HG02642 (cell line): ENCODE results near the gene PCDHGA9.
"Not testable (repeated sequence)": the region's sequence is repeated elsewhere in the genome, so short reads cannot be mapped to it uniquely, and the experiment has no call there.

Source experiments
- ATAC-seq: cut with Tn5 transposase; IDR thresholded peaks from one replicate; pipeline ENCODE4 v1.9.1; 2021; ENCODE audit warnings: mild to moderate bottlenecking; ENCODE audit not compliant: unreplicated experiment, poor library complexity

PCDHGA9 gene

GRCh38 chr5:141411575-141411974 is 9.0 kb downstream of the PCDHGA9 start:
- no peak for ATAC-seq

GRCh38 chr5:141412854-141413539 is 10.4 kb downstream of the PCDHGA9 start, which contains the start of gene PCDHGA10:
Gene PCDHGA10, plus strand, starts transcription at chr5:141412987. Its CDS starts 189 bp downstream, at chr5:141413176.
- ATAC-seq, result peak; percentile 69

DNA sequence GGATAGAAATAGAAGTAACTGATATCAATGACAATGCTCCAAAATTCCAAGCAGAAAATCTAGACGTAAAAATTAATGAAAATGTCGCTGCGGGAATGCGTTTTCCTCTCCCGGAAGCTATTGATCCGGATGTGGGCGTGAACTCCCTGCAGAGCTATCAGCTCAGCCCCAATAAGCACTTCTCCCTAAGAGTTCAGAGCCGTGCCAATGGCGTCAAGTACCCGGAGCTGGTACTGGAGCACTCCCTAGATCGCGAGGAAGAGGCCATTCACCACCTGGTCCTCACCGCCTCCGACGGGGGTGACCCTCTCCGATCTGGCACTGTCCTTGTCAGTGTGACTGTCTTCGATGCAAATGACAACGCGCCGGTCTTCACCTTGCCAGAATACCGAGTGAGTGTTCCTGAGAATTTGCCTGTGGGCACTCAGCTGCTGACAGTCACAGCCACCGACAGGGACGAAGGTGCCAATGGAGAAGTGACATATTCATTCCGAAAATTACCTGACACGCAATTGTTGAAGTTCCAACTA is 11.0 kb downstream of the PCDHGA9 start:
- no peak for ATAC-seq

DNA sequence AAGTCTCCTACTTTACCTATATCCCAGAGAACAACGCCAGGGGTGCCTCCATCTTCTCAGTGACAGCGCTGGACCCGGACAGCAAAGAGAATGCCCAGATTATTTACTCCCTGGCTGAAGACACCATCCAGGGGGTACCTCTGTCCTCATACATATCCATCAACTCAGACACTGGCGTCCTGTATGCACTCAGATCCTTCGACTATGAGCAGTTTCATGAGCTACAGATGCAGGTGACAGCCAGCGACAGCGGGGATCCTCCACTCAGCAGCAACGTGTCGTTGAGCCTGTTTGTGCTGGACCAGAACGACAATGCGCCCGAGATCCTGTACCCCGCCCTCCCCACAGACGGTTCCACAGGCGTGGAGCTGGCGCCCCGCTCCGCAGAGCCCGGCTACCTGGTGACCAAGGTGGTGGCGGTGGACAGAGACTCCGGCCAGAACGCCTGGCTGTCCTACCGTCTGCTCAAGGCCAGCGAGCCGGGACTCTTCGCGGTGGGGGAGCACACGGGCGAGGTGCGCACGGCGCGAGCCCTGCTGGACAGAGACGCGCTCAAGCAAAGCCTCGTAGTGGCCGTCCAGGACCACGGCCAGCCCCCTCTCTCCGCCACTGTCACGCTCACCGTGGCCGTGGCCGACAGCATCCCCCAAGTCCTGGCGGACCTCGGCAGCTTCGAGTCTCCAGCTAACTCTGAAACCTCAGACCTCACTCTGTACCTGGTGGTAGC is 12.1 kb downstream of the PCDHGA9 start:
- not testable (repeated sequence) for ATAC-seq

DNA sequence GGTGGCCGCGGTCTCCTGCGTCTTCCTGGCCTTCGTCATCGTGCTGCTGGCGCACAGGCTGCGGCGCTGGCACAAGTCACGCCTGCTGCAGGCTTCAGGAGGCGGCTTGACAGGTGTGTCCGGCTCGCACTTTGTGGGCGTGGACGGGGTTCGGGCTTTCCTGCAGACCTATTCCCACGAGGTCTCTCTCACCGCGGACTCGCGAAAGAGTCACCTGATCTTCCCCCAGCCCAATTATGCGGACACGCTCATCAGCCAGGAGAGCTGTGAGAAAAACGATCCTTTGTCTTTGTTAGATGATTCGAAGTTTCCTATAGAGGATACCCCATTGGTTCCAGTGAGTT is 12.7 kb downstream of the PCDHGA9 start:
- not testable (repeated sequence) for ATAC-seq

DNA sequence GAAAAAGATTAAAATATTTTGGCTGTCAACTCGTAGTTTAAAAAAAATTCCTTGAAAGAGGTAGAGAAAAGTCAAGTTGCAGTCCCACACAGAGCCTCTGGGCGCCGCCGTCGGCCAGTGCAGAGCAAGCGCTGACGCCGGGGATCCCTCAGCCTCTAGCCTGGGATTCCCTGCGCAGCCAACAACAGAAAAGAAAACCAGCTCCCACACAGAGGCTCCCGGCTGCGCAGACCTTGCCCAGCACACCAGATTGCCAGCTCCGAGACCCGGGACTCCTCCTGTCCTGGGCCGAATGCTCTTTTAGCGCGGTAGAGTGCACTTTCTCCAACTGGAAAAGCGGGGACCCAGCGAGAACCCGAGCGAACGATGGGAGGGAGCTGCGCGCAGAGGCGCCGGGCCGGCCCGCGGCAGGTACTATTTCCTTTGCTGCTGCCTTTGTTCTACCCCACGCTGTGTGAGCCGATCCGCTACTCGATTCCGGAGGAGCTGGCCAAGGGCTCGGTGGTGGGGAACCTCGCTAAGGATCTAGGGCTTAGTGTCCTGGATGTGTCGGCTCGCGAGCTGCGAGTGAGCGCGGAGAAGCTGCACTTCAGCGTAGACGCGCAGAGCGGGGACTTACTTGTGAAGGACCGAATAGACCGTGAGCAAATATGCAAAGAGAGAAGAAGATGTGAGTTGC is 15.1 kb downstream of the PCDHGA9 start, which contains the start of gene PCDHGB7:
PCDHGB7 (plus strand) TSS at position 184 of the 679 bp plus-strand sequence; CDS start at position 367, 183 bp downstream.
- ATAC-seq, result peak; percentile 84

DNA sequence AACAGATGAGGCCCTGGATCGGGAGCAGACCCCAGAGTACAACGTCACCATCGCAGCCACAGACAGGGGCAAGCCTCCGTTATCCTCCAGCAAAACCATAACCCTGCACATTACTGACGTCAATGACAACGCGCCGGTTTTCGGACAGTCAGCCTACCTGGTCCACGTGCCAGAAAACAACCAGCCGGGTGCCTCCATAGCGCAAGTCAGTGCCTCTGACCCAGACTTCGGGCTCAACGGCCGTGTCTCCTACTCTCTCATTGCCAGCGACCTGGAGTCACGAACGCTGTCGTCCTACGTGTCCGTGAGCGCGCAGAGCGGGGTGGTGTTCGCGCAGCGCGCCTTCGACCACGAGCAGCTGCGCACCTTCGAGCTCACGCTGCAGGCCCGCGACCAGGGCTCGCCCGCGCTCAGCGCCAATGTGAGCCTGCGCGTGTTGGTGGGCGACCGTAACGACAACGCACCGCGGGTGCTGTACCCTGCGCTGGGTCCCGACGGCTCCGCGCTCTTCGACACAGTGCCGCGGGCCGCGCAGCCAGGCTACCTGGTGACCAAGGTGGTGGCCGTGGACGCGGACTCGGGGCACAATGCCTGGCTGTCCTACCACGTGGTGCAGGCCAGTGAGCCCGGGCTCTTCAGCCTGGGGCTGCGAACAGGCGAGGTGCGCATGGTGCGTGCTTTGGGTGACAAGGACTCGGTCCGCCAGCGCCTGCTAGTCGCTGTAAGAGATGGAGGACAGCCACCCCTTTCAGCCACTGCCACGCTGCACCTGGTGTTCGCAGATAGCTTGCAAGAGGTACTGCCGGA is 16.7 kb downstream of the PCDHGA9 start:
- no peak for ATAC-seq

DNA sequence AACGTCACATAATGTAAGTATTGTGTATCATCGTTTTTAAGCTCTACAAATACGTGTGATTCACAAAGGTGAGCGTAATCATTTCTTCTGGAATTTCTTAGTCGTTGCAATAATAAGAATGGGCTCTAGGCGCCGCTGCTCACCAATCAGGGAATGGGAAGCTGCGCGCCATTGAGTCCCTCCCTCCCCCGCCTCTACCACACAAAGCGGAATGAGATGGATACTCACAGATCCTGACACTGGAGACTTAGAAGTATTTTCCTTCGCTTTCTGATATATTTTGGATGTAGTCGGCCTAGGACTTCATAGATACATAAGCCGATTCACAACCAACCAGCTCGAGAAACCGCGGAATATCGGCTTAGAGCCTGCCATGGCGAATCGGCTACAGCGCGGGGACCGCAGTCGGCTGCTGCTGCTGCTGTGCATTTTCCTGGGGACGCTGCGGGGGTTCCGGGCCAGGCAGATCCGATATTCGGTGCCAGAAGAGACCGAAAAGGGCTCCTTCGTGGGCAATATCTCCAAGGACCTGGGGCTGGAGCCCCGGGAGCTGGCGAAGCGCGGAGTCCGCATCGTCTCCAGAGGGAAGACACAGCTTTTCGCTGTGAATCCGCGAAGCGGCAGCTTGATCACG is 18.4 kb downstream of the PCDHGA9 start, which contains the start of gene PCDHGA11:
PCDHGA11 (plus strand) TSS at position 197 of the 634 bp plus-strand sequence; CDS start at position 374, 177 bp downstream.
- no peak for ATAC-seq

- ATAC-seq, result no peak
These were observed 18.9 kb downstream of the PCDHGA9 start for GRCh38 chr5:141421489-141421855.

- no peak for ATAC-seq
These were observed 20.2 kb downstream of the PCDHGA9 start for GRCh38 chr5:141422742-141423291.

DNA sequence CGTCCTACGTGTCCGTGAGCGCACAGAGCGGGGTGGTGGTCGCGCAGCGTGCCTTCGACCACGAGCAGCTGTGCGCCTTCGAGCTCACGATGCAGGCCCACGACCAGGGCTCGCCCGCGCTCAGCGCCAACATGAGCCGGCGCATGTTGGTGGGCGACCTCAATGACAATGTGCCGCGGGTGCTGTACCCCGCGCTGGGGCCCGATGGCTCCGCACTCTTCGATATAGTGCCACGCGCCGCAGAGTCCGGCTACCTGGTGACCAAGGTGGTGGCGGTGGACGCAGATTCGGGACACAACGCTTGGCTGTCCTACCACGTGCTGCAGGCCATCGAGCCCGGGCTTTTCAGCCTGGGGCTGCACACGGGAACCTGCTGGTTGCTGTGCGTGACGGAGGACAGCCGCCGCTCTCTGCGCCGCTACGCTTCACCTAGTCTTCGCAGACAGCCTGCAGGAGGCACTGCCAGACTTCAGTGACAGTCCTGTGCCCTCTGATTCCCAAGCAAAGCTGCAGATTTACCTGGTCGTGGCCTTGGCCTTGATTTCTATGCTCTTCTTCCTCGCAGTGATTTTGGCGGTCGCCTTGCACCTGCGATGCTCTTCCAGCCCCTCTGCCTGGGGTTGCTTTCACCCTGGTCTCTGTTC is 25.3 kb downstream of the PCDHGA9 start:
- no peak for ATAC-seq

DNA sequence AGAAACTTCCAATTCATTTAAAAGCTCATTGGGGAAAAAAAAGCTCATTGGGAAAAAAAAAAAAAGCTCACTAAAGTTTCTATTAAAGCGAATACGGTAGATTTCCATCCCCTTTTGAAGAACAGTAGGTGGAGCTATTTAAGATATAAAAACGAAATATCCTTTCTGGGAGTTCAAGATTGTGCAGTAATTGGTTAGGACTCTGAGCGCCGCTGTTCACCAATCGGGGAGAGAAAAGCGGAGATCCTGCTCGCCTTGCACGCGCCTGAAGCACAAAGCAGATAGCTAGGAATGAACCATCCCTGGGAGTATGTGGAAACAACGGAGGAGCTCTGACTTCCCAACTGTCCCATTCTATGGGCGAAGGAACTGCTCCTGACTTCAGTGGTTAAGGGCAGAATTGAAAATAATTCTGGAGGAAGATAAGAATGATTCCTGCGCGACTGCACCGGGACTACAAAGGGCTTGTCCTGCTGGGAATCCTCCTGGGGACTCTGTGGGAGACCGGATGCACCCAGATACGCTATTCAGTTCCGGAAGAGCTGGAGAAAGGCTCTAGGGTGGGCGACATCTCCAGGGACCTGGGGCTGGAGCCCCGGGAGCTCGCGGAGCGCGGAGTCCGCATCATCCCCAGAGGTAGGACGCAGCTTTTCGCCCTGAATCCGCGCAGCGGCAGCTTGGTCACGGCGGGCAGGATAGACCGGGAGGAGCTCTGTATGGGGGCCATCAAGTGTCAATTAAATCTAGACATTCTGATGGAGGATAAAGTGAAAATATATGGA is 27.9 kb downstream of the PCDHGA9 start, which contains the start of gene PCDHGA12:
PCDHGA12 (plus strand) TSS at position 176 of the 782 bp plus-strand sequence; CDS start at position 429, 253 bp downstream.
- peak; percentile 83 for ATAC-seq

DNA sequence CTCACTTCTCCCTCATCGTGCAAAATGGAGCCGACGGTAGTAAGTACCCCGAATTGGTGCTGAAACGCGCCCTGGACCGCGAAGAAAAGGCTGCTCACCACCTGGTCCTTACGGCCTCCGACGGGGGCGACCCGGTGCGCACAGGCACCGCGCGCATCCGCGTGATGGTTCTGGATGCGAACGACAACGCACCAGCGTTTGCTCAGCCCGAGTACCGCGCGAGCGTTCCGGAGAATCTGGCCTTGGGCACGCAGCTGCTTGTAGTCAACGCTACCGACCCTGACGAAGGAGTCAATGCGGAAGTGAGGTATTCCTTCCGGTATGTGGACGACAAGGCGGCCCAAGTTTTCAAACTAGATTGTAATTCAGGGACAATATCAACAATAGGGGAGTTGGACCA is 28.7 kb downstream of the PCDHGA9 start:
- no peak for ATAC-seq

GRCh38 chr5:141432308-141432707 is 29.7 kb downstream of the PCDHGA9 start:
- ATAC-seq, result not testable (repeated sequence)

GRCh38 chr5:141432726-141433125 is 30.1 kb downstream of the PCDHGA9 start:
- not testable (repeated sequence) for ATAC-seq

DNA sequence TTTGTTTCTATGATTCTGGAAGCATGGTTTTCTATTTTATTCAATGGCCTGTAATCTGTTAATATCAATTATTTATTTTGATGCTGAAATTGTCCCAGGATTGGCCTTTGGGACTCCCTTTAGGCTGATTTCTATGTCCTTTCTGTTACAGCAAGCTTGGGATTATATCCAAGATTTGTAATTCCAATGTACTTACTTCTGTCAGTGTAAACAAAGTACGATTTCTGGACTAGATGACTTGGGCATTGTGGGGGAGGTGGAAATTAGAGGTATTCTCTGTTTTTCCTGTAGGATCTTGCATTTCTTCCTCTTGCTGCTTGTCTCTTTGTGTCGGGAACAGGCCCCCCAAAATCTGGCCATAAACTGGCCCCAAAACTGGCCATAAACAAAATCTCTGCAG is 31.4 kb downstream of the PCDHGA9 start:
- no peak for ATAC-seq

- ATAC-seq, result no peak
These were observed 34.6 kb downstream of the PCDHGA9 start for GRCh38 chr5:141437221-141437620.
